OCI-LY7 (cell line): Measurements from ENCODE around the gene C6orf132.

ENCODE experiments used
- EZH2phosphoT487 ChIP-seq: fragments of 200-600 bp; sonication (generic); IDR thresholded peaks from 2 replicates; pipeline ENCODE4 v1.6.1; 2018; ENCODE audit warnings: low read depth, borderline replicate concordance, mild to moderate bottlenecking, mixed run types, antibody characterized with exemption, low read length, moderate library complexity, mixed read lengths
- TF ChIP-seq, protein P1 (sequence below): fragments of 200-600 bp; sonication (generic); conservative IDR thresholded peaks from 2 replicates; pipeline ENCODE4 v1.5.1; 2014; ENCODE audit warnings: mild to moderate bottlenecking, antibody characterized with exemption, low read length, moderate library complexity, mixed read lengths

- TF ChIP-seq, protein P1, sequence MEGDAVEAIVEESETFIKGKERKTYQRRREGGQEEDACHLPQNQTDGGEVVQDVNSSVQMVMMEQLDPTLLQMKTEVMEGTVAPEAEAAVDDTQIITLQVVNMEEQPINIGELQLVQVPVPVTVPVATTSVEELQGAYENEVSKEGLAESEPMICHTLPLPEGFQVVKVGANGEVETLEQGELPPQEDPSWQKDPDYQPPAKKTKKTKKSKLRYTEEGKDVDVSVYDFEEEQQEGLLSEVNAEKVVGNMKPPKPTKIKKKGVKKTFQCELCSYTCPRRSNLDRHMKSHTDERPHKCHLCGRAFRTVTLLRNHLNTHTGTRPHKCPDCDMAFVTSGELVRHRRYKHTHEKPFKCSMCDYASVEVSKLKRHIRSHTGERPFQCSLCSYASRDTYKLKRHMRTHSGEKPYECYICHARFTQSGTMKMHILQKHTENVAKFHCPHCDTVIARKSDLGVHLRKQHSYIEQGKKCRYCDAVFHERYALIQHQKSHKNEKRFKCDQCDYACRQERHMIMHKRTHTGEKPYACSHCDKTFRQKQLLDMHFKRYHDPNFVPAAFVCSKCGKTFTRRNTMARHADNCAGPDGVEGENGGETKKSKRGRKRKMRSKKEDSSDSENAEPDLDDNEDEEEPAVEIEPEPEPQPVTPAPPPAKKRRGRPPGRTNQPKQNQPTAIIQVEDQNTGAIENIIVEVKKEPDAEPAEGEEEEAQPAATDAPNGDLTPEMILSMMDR, result no peak
- no peak for TF ChIP-seq EZH2phosphoT487
Observed at GRCh38 chr6:42071881-42072583, 70.4 kb downstream of the C6orf132 start.
